Retina (tissue), 1 donor: ENCODE measurements around the gene RAMP3.

ENCODE experiments used
- DNase-seq: peaks from one replicate; pipeline ENCODE4 v3.0.0-alpha.2; 2016

The RAMP3 gene

DNA sequence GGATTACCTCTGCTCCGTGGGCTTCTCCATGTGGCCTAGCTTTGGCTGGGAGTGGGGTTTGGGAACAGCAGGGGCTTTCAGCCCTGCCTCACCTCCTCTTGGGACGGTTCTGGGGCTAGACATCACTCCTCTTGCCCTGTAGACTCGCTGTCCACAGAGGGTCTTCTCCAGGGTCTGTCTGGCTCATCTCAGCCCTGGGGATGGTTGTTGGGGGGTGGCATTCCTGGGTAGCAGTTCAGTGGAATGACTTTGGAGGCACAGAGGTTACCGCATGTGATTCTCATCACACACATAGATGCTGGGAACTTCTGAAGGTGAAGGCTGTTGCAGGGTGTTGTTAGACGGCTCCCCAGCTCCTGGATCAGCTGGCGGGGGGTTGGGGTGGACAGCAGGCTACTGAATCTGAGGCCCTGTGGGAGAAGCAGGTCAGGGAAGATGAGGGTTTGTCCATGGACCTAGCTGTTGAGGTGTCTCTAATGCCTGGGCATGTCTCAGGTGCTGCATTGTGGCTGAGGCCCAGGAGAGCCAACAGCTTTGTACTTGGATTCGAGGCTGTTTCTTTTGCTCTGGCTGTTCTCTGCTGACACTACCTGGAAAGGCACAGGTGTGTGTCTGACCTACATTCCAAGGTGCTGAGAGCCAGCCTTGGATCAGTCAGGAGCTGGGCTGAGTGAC lies 23.8 kb downstream of the RAMP3 start:
- no peak for DNase-seq

GRCh38 chr7:45181991-45182855 lies 24.6 kb downstream of the RAMP3 start:
- DNase-seq, result no peak

GRCh38 chr7:45182856-45183710 lies 25.5 kb downstream of the RAMP3 start:
- DNase-seq, result no peak

DNA sequence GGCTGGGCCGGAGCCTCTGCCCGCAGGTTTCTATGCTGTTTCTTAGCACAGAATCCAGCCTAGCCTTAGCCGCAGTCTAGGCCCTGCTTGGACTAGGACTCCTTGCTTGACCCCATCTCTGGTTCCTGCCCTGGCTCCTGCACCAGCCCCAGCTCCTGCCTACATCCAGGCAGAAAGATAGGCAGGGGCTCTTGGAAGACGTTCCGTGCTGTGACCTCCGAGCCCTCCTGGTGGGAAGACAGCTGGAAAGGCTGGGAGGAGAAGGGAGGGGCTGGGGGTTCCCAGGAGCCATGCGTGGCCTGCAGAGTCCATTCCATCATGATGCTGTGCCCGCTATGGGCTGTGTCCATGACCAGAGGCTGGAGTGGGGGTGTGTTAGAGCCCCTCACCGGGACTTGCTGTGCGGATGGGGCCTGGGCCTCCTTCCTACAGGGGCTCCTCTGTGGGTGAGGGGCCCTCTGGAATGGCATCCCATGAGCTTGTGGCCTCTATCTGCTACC lies 26.2 kb downstream of the RAMP3 start:
- no peak for DNase-seq

GRCh38 chr7:45184326-45185027 lies 26.9 kb downstream of the RAMP3 start:
- DNase-seq, result no peak

DNA sequence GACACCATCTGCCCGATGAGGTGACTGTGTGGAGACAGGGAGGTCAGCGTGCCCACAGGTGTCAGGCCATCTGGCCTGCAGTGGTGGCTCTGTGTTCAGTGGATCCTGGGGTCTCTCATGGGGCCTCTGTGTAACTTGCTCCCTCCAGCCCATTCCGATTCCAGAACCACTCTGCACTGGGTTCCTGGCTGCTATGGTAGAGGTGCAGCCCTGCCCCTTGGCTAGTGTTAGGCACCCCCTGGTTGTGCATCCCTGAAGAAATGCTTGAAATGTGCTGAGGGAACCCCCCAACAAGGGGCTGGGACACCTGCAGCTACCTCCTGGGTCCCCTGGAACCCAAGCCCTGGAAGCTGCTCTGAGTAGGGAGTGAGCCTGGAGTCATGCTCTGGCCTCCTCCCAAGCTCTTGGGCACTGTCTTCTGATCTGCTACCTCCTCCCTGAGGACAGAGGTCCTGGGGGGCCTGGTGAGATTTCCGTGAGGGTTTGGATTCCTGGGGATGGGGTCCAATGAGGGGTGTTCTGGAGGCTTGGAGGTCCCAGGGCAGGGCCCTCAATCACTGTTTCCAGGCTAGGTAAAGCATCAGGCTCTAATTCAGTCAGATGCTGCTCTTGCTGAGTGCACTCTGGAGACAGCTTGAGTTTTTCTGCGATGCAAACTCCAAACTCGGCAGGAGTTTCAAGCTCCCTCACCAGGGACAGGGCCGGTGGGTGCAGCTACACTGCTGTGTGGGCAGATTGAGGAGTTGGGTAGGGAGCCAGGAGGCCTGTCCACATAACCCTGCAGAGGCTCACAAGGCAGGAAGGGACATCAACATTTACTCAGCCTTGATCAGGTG lies 27.7 kb downstream of the RAMP3 start:
- no peak for DNase-seq

GRCh38 chr7:45185864-45186250 lies 28.3 kb downstream of the RAMP3 start:
- no peak for DNase-seq

DNA sequence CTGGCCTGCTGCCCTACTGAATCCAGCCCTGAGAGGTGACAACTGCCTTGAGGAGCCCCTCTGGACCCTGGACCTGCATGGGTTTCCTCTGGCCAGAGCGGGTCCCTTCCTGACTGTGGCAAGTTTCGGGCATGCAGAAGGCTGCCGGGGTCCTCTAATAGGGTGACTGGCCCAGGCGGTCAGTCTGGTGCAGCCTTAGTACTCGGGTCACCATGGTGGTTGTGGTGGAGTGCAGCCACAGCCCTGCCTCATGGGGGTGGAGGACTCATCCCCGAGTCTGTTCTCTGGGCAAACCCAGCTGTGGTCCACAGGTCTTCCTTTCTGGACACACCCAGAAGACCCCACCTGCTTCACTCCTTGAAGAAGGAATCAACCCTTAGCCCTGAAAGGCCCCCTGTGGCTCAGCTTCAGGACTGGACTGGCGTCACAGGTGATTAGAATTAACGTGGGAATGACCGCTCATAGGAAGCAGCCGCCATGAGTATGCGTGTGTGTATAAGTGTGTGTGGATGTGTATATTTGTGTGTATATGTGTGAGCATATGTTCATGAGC lies 28.7 kb downstream of the RAMP3 start:
- no peak for DNase-seq

DNA sequence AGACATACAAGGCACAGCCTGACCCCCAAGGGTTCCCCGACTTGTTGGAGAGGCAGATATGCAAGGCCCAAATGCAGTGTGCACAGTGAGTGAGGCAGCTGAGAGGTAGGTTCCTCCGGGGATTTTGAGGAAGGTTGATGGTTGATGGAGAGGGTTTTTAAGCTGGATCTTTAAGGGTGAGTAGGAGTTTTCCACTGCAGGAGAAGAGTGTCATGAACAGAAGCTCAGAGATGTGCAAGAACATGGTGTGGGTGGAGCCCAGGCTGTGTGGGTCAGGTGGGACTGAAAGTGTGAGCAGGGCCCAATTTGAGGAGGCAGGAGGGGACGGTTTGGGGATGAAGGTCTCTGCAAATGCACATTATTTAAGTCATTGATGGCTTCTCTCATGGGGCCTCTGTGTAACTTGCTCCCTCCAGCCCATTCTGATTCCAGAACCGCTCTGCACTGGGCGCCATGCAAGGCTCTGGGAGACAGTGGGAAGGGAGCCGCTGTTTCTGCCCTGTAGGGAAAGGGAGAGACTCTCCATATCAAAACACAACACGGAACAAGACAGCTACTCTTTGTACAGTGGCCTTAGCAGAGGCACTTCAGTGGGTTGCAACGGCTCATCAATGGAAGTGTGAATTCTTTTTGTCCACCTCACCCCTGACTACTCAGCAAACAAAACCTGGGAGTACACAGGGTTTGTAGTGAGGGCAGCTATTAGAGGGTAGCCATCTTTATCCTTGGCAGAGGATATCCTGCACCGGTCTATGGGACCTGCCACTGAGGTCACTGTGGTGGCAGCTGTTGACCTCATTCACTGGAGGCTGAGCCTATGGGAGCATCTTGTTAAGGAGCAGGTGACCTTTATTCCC lies 29.7 kb downstream of the RAMP3 start:
- DNase-seq, result no peak

DNA sequence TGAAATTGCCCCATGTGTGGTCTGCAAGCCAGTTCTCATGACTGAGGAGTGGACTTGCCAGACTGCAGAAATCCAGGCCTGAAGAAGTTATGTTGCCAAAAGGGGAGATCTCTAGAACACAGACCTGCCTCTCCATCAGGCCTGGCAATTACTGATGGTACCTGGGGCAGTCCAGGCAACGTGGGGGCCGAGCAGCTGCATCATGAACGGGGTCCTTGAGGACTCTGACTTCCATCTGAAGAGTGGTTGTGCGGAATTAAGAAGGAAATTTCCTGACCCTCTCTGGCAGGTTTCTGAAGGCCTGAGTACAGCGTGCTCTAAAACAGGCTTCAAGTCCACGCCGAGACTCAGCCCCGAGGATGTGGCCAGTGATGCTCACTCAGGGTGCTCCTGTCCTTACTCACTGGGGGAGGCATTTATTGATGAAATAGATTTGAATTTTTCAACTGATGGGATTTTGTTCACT lies 30.4 kb downstream of the RAMP3 start:
- DNase-seq, result no peak

DNA sequence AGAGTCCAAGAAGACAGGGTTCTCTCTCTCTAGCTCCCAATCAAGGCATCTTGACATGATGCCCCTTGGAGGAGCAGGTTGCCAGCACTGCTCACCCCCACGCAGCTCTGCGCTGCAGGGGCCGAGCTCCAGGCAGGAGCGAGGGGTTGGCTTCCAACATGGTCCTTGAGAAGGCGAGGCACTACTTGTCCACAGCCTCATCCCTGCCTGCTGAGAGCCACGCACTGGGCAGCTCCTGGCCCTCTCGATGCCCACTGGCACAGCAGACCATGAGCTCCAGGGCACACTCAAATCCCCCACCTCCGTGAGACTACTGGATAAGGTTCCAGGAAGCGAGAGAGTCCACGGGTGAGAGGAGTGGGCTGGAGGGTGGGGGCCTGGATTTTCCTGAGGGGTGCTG lies 31.1 kb downstream of the RAMP3 start:
- DNase-seq, result no peak

DNA sequence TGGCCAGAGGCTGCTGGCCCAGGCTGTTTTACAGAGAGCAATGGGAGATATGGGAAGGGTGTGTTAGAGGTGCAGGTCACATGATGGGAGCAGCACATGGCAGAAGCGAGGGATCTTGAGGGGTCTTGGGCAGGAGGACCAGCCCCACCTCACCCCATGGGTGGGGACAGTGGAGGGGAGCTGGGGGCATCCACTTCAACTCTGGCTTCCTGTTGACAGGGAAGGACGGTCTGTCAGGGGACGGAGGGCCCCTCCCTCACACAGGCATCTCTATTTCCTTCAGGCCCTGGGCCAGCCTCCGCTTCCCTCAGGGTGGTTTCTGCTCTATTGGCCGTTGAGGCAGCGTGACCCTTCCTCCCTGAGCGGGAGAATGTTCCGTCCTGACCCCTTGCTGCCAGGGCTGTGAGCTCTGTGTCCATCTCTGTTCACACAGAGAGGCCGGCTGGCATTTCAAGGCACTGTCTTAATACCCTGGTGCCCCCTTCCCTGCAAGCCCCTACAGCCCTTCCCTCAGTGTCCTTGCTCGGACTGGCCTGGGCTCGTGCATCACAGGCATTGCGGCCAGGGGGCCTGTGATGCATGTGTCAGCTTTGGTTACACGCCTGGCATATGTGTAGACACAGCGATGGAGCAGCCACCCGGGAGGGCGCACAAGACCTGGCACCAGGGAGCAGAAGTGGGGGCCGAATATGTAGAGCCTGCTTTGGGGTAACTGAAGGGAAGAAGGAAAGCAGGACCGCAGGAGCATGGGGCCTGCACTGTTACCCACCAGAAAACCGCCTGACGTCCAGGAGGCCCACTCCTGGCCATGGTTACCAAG lies 31.8 kb downstream of the RAMP3 start:
- DNase-seq, result no peak

DNA sequence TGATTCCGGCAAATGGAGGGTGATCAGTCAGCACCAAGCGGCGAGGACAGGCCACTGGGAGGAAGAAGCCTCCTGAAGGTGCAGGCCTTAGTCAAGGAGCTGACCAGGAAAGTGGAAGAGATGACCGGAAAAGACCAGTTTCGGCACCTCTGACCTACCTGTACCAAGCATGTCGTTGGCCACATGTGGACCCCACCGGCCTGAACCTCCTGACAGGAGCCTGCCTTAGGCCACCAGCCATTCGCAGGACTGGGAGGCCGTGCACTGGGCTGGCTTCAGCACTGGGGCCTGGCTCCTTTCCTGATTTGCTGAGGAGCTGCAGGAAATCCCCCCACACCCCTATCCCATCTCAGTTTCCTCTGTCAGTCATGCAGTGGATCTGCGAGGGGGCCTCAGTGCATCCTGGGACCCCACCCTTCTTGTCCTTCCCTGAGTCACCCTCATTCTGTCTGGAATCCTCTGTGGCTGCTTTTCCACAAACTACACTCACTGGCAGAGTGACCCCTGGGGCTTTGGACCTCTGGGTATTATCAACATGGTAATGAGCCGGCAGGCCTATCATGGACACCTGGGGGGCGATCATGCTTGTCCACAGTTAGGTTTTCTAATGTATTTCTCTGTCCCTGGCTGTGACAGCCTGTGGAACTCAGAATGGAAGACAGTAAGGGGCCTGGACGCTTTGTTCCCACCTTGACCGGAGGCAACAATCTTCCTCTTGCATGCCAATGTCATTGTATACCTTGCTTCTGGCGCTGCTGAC lies 33.0 kb downstream of the RAMP3 start:
- DNase-seq, result no peak

DNA sequence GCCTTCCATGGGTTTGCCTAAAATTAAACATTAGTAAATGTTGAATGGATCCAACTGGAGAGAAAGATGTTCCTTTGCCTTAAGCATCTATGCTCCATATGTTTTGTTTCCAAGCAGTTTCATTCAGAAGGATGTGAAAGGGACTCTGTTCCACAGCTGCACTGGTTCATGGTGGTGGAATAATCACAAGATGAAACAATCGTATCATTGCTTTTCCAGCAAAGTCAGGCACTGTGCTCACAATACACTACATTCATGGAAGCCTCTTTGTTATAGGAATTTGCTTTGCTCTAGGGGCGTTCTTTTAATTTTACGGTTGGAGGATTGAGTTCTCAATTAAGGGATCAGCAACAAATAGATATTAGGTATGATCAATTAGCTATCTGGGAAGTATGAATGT lies 33.8 kb downstream of the RAMP3 start:
- no peak for DNase-seq

- no peak for DNase-seq
Observed at GRCh38 chr7:45192621-45193041, 35.0 kb downstream of the RAMP3 start.

- DNase-seq, result no peak
Observed at GRCh38 chr7:45193828-45194227, 36.2 kb downstream of the RAMP3 start.

DNA sequence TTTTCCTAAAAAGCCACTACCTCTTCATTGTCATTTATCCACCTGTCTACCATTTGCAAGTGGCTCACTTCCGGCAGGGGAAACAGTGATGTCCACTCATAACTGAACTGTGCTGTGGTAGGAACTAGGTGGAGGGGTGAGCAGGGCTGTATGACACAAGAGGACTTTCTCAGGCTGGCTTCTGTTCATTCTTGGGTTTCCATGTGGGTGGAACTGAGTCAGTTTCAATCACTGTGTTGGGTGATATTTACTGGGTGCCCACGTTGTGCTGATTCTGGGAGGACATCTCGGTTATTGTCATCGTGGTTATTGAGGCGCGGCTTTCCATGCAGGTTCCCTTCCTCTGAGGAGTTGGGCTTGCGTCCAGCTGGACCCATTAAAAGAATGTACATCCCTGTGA lies 38.8 kb downstream of the RAMP3 start:
- DNase-seq, result no peak

DNA sequence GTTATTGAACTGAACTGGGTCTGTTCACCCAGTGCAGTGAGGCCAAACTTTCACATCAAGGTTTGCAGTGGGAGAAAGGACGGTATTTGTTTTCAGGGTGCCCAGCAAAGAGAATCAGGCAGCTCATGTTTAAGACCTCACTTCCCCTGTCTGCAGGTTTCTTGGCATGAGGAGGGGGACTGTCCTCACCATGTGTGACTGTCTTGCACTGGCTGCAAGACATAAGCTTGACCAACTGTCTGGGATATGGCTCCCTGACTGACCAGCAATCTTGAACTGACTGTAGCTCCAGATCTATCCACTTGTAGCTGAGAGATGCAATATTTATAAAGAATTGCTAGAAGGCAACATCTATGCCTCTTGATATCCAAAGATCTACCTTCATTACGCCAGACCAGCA lies 39.9 kb downstream of the RAMP3 start:
- no peak for DNase-seq

DNA sequence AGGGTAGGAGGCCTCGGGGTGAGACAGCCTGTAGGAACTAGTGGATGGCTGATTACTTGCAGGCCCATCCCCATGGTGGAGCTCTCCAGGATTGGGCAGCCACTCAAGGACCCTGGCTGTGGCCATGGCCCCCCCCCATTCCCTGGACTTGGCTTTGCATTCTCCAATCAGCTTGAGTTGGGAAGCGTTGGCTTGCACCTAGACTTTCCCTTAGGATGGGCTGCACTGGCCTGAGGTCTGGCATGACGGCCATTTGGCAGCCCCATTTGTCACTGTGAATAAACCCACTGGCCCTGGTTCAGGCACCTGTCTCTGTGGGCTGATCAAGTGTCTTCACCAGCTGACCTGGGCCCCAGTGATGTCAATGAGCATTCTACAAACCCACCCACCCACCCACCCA lies 41.4 kb downstream of the RAMP3 start:
- no peak for DNase-seq
